SK-N-SH (cell line): ENCODE data around the gene NT5M.

Experiments
- CTCF ChIP-seq: fragments of 200-600 bp; sonication (generic); IDR thresholded peaks from 2 replicates; pipeline ENCODE4 v1.6.1; 2017; ENCODE audit warnings: antibody characterized with exemption, mild to moderate bottlenecking, moderate library complexity
- FOXM1 ChIP-seq: IDR thresholded peaks from 2 replicates; pipeline ENCODE4 v1.4.0; 2012; ENCODE audit warnings: low read depth, mild to moderate bottlenecking
- JUND ChIP-seq: IDR thresholded peaks from 2 replicates; pipeline ENCODE4 v1.4.0; 2012
- NRF1 ChIP-seq: IDR thresholded peaks from 2 replicates; pipeline ENCODE4 v1.6.1; 2012; ENCODE audit warnings: low read depth, mild to moderate bottlenecking, low read length
- PBX3 ChIP-seq: IDR thresholded peaks from 2 replicates; pipeline ENCODE4; 2012
- TAF1 ChIP-seq: IDR thresholded peaks from 2 replicates; pipeline ENCODE4 v1.6.1; 2012; ENCODE audit warnings: low read depth, mild to moderate bottlenecking, low read length, moderate library complexity, borderline replicate concordance
- TEAD4 ChIP-seq: IDR thresholded peaks from 2 replicates; pipeline ENCODE4 v1.4.0; 2012; ENCODE audit warnings: mild to moderate bottlenecking, borderline replicate concordance; ENCODE audit not compliant: insufficient read depth

GRCh38 chr17:17387017-17387497 lies 83.9 kb downstream of the NT5M start:
- TF ChIP-seq CTCF (no peak), TEAD4 (no peak), JUND (no peak), TAF1 (no peak), FOXM1 (no peak), NRF1 (no peak), PBX3 (no peak)
